Measurements from ENCODE around the gene C22orf23.
"Not testable (repeated sequence)": the region's sequence is repeated elsewhere in the genome, so short reads cannot be mapped to it uniquely, and the experiment has no call there.

C22orf23 gene

DNA sequence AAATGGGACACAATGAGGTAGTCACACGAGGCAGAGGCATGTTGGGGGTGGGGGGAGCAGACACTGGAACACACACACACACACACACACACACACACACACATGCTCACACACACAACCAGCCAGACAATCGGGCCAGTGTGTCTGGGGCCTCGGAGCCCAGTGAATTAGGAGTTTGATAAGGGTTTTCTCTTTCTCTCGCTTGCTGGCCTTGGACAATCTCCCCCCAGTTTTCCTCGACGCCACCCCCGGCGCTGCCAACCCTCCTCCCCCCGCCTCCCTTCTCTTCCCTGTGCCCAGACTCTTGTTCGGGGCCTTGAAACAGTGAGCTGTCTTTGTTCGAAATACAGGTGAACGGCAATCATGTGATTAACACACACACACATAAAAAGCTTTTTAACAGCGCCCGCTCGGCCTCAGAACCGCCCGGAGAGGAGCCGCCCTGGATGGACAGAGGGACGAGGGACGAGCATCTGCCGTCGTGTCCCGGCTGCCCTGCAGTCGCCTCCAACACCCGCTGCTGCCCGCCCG, 32.4 kb upstream of the C22orf23 start:
- DNase-seq (ENCODE audit: low spot score in 2 of 2) = no peak
- Mint-ChIP-seq H3K4me1 (peaks cover 6% of the 10 kb centered on the region), H3K9me3 (no peaks in the 10 kb centered on the region), H3K4me3 (no peak overlapping the region), H3K27ac (peak overlapping the region; percentile 34), H3K36me3 (no peaks in the 10 kb centered on the region)
- ATAC-seq = no peak

DNA sequence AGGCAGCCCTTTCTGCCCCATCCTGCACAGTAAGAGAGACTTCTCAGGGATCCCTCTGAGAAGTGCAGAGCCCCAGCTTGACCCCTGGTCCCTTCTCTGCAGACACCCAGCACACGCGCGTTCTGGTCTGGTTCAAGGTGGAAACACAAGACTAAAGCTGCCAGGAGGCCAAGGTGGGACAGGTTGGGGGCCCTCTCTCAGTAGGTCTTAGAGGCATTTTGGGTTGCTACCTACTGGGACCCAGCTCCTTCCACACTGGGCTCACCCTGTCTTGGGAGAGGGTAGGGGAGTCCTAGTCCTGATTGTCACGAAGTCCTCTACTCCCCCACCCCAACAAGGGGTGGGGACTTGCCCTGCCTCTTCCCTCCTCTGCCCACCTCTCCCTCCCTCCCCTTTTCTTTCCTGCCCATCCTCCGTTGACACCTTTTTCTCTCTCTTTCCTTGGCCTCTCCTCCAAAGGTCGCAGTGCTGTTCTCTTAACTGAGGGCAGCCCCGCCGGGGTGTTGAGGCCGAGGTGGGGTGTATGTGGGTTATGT, 31.7 kb upstream of the C22orf23 start:
- no peaks in the 10 kb centered on the region for H3K36me3 Mint-ChIP-seq
- no peak overlapping the region for H3K4me3 Mint-ChIP-seq
- DNase-seq (ENCODE audit: low spot score in 2 of 2) (no peak), ATAC-seq (no peak)
- H3K27ac Mint-ChIP-seq = peak overlapping the region; percentile 34
- H3K9me3 Mint-ChIP-seq = no peaks in the 10 kb centered on the region
- peaks cover 6% of the 10 kb centered on the region for H3K4me1 Mint-ChIP-seq

DNA sequence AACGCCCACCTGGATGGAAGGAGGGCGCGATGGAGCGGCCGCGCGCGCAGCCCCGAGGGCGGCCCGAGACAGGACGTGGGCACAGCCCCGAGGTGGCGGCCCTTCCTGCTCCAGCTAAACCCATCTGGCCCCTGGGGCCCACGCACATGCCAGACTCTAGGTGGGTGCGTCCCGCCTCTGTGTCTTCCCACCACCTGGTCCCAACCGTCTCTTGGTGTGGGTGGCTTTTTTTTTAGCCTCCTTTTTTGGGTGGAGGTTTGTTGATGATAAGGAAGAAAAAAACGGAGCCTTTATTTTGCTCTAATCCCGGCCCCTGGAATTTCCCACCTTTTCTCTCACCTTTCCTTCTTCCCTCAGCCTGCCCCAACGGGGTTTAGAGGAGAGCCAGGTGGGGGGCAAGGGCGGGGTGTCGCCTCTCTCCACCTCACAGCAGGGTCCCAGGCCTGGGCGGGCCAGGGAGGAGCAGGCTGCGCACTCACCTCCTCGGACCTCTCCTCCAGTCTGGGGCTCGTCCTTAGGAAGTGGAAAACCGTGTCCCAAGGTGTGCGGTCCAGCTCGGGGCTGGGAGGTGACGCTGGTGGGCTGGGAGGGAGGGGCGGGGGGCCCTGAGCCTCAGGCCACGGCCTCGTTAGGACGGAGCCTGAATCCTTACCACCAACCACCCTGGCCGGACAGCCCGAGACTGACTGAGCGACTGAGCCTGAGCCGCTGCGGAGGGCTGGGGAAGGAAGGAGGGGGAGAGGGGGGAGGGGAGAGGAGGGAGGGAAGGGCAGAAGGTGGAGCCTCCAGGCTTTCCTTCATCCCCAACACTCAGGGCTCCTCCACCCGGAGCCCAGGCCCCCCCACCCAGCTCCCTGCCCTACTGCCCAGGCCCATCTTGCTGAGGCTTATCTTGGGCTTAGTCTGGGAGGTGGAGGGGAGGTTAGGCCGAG, 30.7 kb upstream of the C22orf23 start, which contains the start of gene SOX10:
Gene SOX10 (minus strand): TSS at position 696 of the 932 bp plus-strand sequence. CDS start 771 bp downstream, outside the sequence.
- H3K9me3 Mint-ChIP-seq = no peaks in the 10 kb centered on the region
- H3K4me3 Mint-ChIP-seq = no peak within 1 kb of the TSS
- peaks cover 6% of the 10 kb centered on the region for H3K4me1 Mint-ChIP-seq
- no peaks in the 10 kb centered on the region for H3K36me3 Mint-ChIP-seq
- DNase-seq (ENCODE audit: low spot score in 2 of 2) (no peak), ATAC-seq (no peak)
- H3K27ac Mint-ChIP-seq = peak within 1 kb of the TSS; percentile 34

DNA sequence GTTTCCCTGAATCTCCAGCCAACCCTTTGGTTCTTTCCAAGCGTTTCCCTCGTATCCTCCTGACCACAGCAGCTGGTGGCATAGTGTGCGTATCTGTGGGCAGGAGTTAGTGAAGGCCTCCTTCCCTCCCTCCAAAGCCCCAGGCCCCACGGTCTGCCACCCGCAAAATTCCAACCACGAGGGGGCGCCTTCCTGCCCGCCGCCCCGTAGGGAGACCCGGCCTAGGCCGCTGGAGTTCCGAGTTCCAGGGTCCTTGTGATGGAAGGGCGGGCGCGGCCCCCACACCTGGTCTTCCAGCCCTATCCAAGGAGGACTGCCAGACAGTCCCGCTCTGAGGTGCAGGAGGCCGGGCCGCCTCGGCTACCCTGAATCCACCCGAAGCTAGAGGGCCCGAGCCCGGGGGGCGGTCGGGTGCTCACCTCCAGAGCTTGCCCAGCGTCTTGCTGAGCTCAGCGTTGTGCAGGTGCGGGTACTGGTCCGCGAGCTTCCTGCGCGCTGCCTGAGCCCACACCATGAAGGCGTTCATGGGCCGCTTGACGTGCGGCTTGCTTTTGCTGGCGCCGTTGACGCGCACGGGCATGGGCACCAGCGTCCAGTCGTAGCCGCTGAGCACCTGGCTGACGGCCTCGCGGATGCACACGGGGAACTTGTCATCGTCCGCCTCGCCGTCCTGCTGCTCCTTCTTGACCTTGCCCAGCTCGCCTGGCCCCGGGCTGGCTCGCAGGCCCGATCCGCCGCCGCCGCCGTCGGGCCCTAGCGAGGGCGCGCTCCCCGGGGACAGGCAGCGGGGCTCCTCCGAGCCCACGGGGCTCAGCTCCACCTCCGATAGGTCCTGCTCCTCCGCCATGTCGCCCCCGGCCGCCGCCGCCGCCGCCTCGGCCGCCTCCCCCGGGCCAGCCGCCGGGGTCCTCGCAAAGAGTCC, 29.8 kb upstream of the C22orf23 start:
- DNase-seq (ENCODE audit: low spot score in 2 of 2) (no peak), ATAC-seq (no peak)
- H3K4me1 Mint-ChIP-seq = peaks cover 6% of the 10 kb centered on the region
- H3K27ac Mint-ChIP-seq = no peak overlapping the region
- no peaks in the 10 kb centered on the region for H3K9me3 Mint-ChIP-seq
- H3K4me3 Mint-ChIP-seq = no peak overlapping the region
- no peaks in the 10 kb centered on the region for H3K36me3 Mint-ChIP-seq

DNA sequence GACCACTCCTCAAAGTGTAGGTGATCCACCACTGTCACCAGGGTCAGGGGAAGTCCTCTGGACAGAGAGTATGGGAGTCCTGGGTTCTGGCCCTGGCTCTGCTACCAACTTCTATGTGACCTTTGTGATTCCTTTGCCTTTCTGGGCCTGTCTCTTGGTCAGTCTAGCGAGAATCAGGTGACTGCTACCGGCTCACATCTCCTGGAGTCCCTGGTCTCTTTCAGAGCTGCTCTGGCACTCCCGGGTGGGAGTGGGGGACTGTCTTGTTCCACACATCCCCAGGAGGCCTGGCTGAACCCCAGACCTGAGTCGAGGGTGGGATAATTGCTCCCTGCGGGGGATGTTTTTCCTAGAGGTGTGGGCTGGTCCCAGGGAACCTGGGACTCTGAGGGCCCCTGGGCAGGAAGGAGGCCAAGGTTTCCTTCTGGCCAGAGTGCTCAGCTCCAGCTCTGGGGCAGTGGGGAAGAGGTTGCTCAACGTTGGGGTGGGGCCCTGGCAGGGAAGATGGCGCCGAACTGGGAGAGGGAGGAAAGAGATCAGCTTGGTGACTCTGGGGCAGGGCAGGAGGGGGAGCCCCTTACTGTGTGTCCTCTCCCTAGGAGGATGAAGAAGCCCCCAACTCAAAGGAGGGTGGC, 28.9 kb upstream of the C22orf23 start:
- Mint-ChIP-seq H3K9me3 (no peaks in the 10 kb centered on the region), H3K4me1 (peaks cover 6% of the 10 kb centered on the region), H3K4me3 (no peak overlapping the region), H3K27ac (peak overlapping the region; percentile 65), H3K36me3 (no peaks in the 10 kb centered on the region)
- ATAC-seq (no peak), DNase-seq (ENCODE audit: low spot score in 2 of 2) (no peak)

- Mint-ChIP-seq H3K4me1 (peaks cover 6% of the 10 kb centered on the region), H3K36me3 (no peaks in the 10 kb centered on the region), H3K4me3 (no peak overlapping the region), H3K9me3 (no peaks in the 10 kb centered on the region), H3K27ac (peak overlapping the region; percentile 65)
- ATAC-seq (no peak), DNase-seq (ENCODE audit: low spot score in 2 of 2) (no peak)
Observed at GRCh38 chr22:37981282-37982011, 28.0 kb upstream of the C22orf23 start.

- H3K9me3 Mint-ChIP-seq = no peaks in the 10 kb centered on the region
- H3K4me3 Mint-ChIP-seq = no peak overlapping the region
- H3K36me3 Mint-ChIP-seq = no peaks in the 10 kb centered on the region
- ATAC-seq = no peak
- peak overlapping the region; percentile 50 for H3K27ac Mint-ChIP-seq
- DNase-seq (ENCODE audit: low spot score in 2 of 2) = no peak
- H3K4me1 Mint-ChIP-seq = peaks cover 12% of the 10 kb centered on the region
Observed at GRCh38 chr22:37979782-37980181, 26.4 kb upstream of the C22orf23 start.

DNA sequence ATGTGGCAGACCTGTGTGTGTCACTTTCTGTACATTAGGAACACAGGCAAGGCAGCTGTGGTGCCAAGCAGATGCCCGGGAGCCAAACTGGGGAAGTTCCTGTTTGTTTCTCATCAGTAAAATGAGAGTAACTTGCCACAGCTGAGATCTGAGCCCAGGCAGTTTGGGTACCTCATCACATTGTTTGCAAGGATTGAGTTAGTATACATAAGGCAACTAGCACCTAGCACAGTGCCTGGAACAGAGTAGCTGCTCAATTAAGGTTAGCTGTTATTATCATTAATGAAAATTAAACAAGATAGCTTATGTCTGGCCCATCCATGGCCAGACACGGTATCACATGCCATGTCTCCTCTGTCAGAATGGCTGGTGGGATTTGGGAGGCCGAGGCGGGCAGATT, 23.1 kb upstream of the C22orf23 start:
- ATAC-seq = no peak
- peaks cover 9% of the 10 kb centered on the region for H3K4me1 Mint-ChIP-seq
- DNase-seq (ENCODE audit: low spot score in 2 of 2) = no peak
- no peaks in the 10 kb centered on the region for H3K36me3 Mint-ChIP-seq
- peak overlapping the region; percentile 63 for H3K27ac Mint-ChIP-seq
- H3K4me3 Mint-ChIP-seq = no peak overlapping the region
- H3K9me3 Mint-ChIP-seq = no peaks in the 10 kb centered on the region

DNA sequence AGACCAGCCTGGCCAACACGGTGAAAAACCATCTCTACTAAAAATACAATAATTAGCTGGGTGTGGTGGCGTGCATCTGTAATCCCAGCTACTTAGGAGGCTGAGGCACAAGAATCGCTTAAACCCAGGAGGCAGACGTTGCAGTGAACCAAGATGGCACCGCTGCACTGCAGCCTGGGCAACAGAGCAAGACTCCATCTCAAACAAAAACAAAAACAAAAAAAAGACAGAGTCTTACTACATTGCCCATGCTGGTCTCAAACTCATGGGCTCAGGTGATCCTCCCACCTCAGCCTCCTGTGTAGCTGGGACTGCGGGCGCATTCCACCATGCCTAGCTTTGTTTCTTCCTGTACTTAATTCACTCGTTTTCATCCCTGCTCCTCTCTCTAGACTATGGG, 22.6 kb upstream of the C22orf23 start:
- peak overlapping the region; percentile 63 for H3K27ac Mint-ChIP-seq
- DNase-seq (ENCODE audit: low spot score in 2 of 2); H3K9me3 Mint-ChIP-seq; H3K36me3 Mint-ChIP-seq; ATAC-seq; H3K4me3 Mint-ChIP-seq; H3K4me1 Mint-ChIP-seq: not testable (repeated sequence)

GRCh38 chr22:37975153-37975552, 21.8 kb upstream of the C22orf23 start:
- Mint-ChIP-seq H3K4me1 (peaks cover 9% of the 10 kb centered on the region), H3K9me3 (no peaks in the 10 kb centered on the region), H3K36me3 (peaks cover 8% of the 10 kb centered on the region), H3K4me3 (no peak overlapping the region), H3K27ac (peak overlapping the region; percentile 63)
- DNase-seq (ENCODE audit: low spot score in 2 of 2) = no peak
- no peak for ATAC-seq

DNA sequence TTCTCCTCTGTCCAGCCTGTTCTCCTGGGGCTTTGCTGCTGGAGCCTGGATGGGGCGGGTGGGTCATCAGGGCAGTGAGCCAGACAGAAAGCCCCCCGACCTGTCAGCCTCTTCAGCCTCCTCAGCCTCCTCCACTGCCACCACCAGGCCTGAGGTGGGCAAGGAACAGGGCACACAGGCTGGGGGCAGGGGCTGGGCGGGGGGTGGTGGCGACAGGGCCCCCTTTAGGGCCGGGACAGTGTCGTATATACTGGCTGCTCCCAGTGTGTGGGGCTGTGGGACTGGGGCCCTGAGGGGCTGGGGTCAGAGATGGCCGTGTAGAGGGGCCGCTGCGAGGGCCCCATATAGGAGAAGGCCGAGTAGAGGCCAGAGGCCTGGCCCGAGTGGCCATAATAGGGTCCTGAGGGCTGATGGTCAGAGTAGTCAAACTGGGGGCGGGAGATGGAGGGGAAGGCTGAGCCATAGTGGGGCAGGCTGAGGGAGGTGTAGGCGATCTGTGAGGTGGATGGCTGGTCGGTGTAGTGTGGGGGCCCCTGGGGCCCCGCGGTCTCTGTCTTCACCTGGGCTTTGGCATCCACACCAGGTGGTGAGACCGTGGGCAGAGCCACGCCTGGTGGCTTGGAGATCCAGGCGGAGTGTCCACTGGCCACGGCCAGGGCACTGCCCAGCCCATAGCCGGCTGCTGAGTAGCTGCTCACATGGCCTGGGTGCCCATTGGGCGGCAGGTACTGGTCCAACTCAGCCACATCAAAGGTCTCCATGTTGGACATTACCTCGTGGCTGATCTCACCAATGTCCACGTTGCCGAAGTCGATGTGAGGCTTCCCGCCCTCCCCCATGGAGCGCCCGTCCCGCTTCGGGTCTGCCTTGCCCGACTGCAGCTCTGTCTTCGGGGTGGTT, 20.1 kb upstream of the C22orf23 start:
- Mint-ChIP-seq H3K4me1 (peaks cover 15% of the 10 kb centered on the region), H3K36me3 (peaks cover 17% of the 10 kb centered on the region), H3K4me3 (no peak overlapping the region), H3K9me3 (no peaks in the 10 kb centered on the region), H3K27ac (no peak overlapping the region)
- DNase-seq (ENCODE audit: low spot score in 2 of 2) (no peak), ATAC-seq (no peak)

DNA sequence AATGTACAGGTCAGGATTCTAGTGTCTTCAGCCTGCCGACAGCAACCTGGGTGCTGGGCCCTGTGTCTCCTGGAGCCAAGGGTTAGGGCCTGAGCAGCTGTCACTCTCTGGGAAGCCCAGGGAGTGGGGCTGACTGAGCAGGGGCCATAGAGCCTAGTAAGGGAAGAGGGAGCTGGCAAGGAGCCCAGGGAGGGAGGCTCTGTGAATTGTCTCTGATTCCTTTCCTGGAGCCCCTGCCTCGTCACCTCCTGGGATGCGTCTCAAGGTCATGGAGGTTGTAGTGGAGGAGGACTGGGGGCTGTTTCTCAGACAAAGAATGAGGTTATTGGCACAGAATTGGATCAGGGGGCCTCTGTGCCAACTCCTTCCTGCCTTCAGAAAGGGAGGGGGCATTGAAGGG, 19.1 kb upstream of the C22orf23 start:
- Mint-ChIP-seq H3K36me3 (peaks cover 26% of the 10 kb centered on the region), H3K4me1 (peaks cover 15% of the 10 kb centered on the region)
- no peak for DNase-seq (ENCODE audit: low spot score in 2 of 2)

More for the DNA sequence above, 19.1 kb upstream of the C22orf23 start:
- Mint-ChIP-seq H3K4me3 (no peak overlapping the region), H3K27ac (no peak overlapping the region), H3K9me3 (no peaks in the 10 kb centered on the region)
- ATAC-seq = no peak
